Epithelial cell of proximal tubule (primary cell): Measurements from ENCODE around the gene OSBPL10. TPM values are rescaled to one million over a fixed set of nuclear protein-coding genes. Genes with fewer than 3 reads are reported as not detected.
A peak's percentile ranks its signal among the peaks of the same experiment; 100 is the strongest.

ENCODE experiments used
- DNase-seq: peaks from one replicate; pipeline ENCODE4 v3.0.0-alpha.2; 2011; ENCODE audit warnings: low read depth
- H3K4me3 ChIP-seq: 2 replicates; pipeline ENCODE4 v1.5.1; 2011; ENCODE audit warnings: low read depth, mild to moderate bottlenecking, low read length
- CTCF ChIP-seq: conservative IDR thresholded peaks from 2 replicates; pipeline ENCODE4 v1.5.1; 2012; ENCODE audit warnings: low read depth, mild to moderate bottlenecking, low read length
- total RNA-seq: library from RNA; depleted of rRNA; stranded (reverse); fragments of >200 nt; gene quantifications from 2 replicates; pipeline ENCODE4 v1.2.3, GENCODE V29; 2015

OSBPL10 gene
- total RNA-seq, 1 donor from 2014 or later, result 17.5 TPM

GRCh38 chr3:31985831-31986230, 4.8 kb upstream of the OSBPL10 start:
- no peak for DNase-seq
- H3K4me3 ChIP-seq, result no peak overlapping the region
- TF ChIP-seq CTCF, result no peak

DNA sequence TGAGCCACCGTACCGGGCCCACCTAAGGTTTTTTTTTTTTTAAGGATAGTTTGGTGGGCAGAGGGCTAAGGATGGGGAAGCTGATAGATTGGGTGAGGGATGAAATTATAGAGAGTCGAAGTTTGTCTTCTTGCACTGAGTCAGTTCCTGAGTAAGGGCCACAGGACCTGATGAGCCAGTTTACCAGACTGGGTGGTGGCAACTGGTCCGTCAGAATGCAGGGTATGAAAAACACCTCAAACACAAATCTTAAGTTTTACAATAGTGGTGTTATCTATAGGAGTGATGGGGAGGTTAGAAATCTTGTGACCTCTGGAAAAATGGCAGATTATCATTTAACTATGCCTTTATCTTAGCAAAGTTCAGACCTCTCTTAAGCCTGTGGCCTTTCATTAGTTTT, 3.3 kb upstream of the OSBPL10 start:
- DNase-seq, result no peak
- no peak overlapping the region for H3K4me3 ChIP-seq
- TF ChIP-seq CTCF, result no peak

GRCh38 chr3:31980530-31981205, 394 bp downstream of the OSBPL10 start:
- no peak for DNase-seq
- H3K4me3 ChIP-seq, result peak overlapping the region; percentile 93
- TF ChIP-seq CTCF, result peak; percentile 13

- TF ChIP-seq CTCF, result no peak
- DNase-seq, result no peak
Measured at GRCh38 chr3:31979001-31979697, 1.9 kb downstream of the OSBPL10 start.

GRCh38 chr3:31978553-31978952, 2.5 kb downstream of the OSBPL10 start:
- H3K4me3 ChIP-seq, result peak overlapping the region; percentile 93
- DNase-seq, result no peak
- no peak for TF ChIP-seq CTCF

More at GRCh38 chr3:31979001-31979697, 1.9 kb downstream of the OSBPL10 start:
- peak overlapping the region; percentile 93 for H3K4me3 ChIP-seq

DNA sequence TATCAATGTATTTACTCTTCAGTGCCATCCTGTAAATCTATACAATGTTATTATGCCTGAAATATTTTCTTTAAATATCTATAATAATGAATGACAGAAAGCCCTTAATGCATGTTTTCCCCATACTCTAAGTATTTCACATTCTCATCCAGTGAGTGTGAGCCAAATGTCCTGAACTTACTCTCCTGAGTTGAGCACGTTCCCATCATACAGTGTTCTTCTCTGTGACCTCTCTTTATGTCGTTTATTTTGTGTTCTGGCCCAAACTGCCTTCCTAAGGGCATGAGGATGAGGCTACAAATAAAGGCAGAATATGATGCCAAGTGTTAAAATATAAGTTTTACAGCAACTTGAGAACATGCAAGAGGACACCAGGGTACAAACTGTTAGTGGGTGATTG, 3.3 kb downstream of the OSBPL10 start:
- no peak for DNase-seq
- no peak for TF ChIP-seq CTCF
- no peak overlapping the region for H3K4me3 ChIP-seq
